ENCODE results near the gene STK16.

- TF ChIP-seq CTCF (IDR thresholded peaks at IDR 0.05 in 8 of 11, conservative IDR thresholded peaks at IDR 0.05 in 3 of 11) (no peak), POLR2A (IDR thresholded peaks at IDR 0.05) (no peak), POLR2AphosphoS5 (IDR thresholded peaks at IDR 0.05) (no peak)
Observed at GRCh38 chr2:219282375-219282774, 37.1 kb downstream of the STK16 start.
